ENCODE data around the gene TBX3. TPM values are rescaled to one million over a fixed set of nuclear protein-coding genes. Genes with fewer than 3 reads are reported as not detected.

TBX3 gene
- total RNA-seq, 1 donor from 2014 or later: 2.0 TPM

- H3K4me2 ChIP-seq (ENCODE audit: low read length): no peak overlapping the region
- no peaks in the 10 kb centered on the region for H3K79me2 ChIP-seq (ENCODE audit: insufficient read depth, low read length)
- no peak overlapping the region for H3K27ac ChIP-seq (ENCODE audit: low read depth, low read length)
- H3K4me1 Mint-ChIP-seq (ENCODE audit: low read depth, unreplicated experiment): peaks cover 4% of the 10 kb centered on the region
- H3K9me3 ChIP-seq (ENCODE audit: insufficient read depth, low read depth, low read length): no peaks in the 10 kb centered on the region
- FAIRE-seq (no peak), DNase-seq (ENCODE audit: low read depth) (no peak)
- peaks cover 71% of the 10 kb centered on the region for H3K27me3 Mint-ChIP-seq (ENCODE audit: low read depth, unreplicated experiment)
- H3K9ac ChIP-seq (ENCODE audit: low read length): no peak overlapping the region
- no peak for TF ChIP-seq EZH2 (IDR thresholded peaks at IDR 0.05; ENCODE audit: insufficient read depth, low read length)
- TF ChIP-seq, protein P1, sequence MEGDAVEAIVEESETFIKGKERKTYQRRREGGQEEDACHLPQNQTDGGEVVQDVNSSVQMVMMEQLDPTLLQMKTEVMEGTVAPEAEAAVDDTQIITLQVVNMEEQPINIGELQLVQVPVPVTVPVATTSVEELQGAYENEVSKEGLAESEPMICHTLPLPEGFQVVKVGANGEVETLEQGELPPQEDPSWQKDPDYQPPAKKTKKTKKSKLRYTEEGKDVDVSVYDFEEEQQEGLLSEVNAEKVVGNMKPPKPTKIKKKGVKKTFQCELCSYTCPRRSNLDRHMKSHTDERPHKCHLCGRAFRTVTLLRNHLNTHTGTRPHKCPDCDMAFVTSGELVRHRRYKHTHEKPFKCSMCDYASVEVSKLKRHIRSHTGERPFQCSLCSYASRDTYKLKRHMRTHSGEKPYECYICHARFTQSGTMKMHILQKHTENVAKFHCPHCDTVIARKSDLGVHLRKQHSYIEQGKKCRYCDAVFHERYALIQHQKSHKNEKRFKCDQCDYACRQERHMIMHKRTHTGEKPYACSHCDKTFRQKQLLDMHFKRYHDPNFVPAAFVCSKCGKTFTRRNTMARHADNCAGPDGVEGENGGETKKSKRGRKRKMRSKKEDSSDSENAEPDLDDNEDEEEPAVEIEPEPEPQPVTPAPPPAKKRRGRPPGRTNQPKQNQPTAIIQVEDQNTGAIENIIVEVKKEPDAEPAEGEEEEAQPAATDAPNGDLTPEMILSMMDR (IDR thresholded peaks at IDR 0.05; ENCODE audit: insufficient read depth, low read depth, low read length): no peak
- no peaks in the 10 kb centered on the region for H3K36me3 ChIP-seq (ENCODE audit: insufficient read depth, low read length)
- H4K20me1 ChIP-seq (ENCODE audit: insufficient read depth, low read length): no peaks in the 10 kb centered on the region
- H3K4me1 ChIP-seq (ENCODE audit: insufficient read depth, low read length): no peaks in the 10 kb centered on the region
- no peak overlapping the region for H3K27ac Mint-ChIP-seq (ENCODE audit: unreplicated experiment)
- H3K9me3 Mint-ChIP-seq (ENCODE audit: unreplicated experiment): peaks cover 2% of the 10 kb centered on the region
- H3K27me3 ChIP-seq (ENCODE audit: insufficient read depth, low read length): peaks cover 50% of the 10 kb centered on the region
- no peak overlapping the region for H2AFZ ChIP-seq (ENCODE audit: low read depth, low read length)
- H3K4me3 ChIP-seq (ENCODE audit: insufficient read depth, low read depth, low read length): no peak overlapping the region
- H3K36me3 Mint-ChIP-seq (ENCODE audit: low read depth, unreplicated experiment): no peaks in the 10 kb centered on the region
- no peak overlapping the region for H3K4me3 Mint-ChIP-seq (ENCODE audit: unreplicated experiment)
Observed at GRCh38 chr12:114704096-114704495, 20.1 kb upstream of the TBX3 start.

- Histone ChIP-seq H3K4me1 (ENCODE audit: insufficient read depth, low read length) (no peaks in the 10 kb centered on the region), H3K36me3 (ENCODE audit: insufficient read depth, low read length) (no peaks in the 10 kb centered on the region), H4K20me1 (ENCODE audit: insufficient read depth, low read length) (no peaks in the 10 kb centered on the region), H3K9ac (ENCODE audit: low read length) (no peak overlapping the region), H3K4me2 (ENCODE audit: low read length) (no peak overlapping the region), H3K79me2 (ENCODE audit: insufficient read depth, low read length) (no peaks in the 10 kb centered on the region), H3K27ac (ENCODE audit: low read depth, low read length) (no peak overlapping the region), H3K4me3 (ENCODE audit: insufficient read depth, low read depth, low read length) (no peak overlapping the region), H3K9me3 (ENCODE audit: insufficient read depth, low read depth, low read length) (no peaks in the 10 kb centered on the region), H2AFZ (ENCODE audit: low read depth, low read length) (no peak overlapping the region), H3K27me3 (ENCODE audit: insufficient read depth, low read length) (peaks cover 60% of the 10 kb centered on the region)
- no peak overlapping the region for H3K4me3 Mint-ChIP-seq (ENCODE audit: unreplicated experiment)
- peaks cover 5% of the 10 kb centered on the region for H3K9me3 Mint-ChIP-seq (ENCODE audit: unreplicated experiment)
- H3K4me1 Mint-ChIP-seq (ENCODE audit: low read depth, unreplicated experiment): peaks cover 4% of the 10 kb centered on the region
- FAIRE-seq (no peak), DNase-seq (ENCODE audit: low read depth) (no peak)
- TF ChIP-seq EZH2 (IDR thresholded peaks at IDR 0.05; ENCODE audit: insufficient read depth, low read length): no peak
- TF ChIP-seq, protein P1 (IDR thresholded peaks at IDR 0.05; ENCODE audit: insufficient read depth, low read depth, low read length): no peak
- peaks cover 82% of the 10 kb centered on the region for H3K27me3 Mint-ChIP-seq (ENCODE audit: low read depth, unreplicated experiment)
- H3K36me3 Mint-ChIP-seq (ENCODE audit: low read depth, unreplicated experiment): no peaks in the 10 kb centered on the region
- H3K27ac Mint-ChIP-seq (ENCODE audit: unreplicated experiment): no peak overlapping the region
Observed at GRCh38 chr12:114703060-114703493, 19.1 kb upstream of the TBX3 start.

- Mint-ChIP-seq H3K4me3 (ENCODE audit: unreplicated experiment) (no peak overlapping the region), H3K9me3 (ENCODE audit: unreplicated experiment) (peaks cover 10% of the 10 kb centered on the region), H3K27ac (ENCODE audit: unreplicated experiment) (peak overlapping the region; percentile 75), H3K4me1 (ENCODE audit: low read depth, unreplicated experiment) (peaks cover 4% of the 10 kb centered on the region), H3K36me3 (ENCODE audit: low read depth, unreplicated experiment) (no peaks in the 10 kb centered on the region), H3K27me3 (ENCODE audit: low read depth, unreplicated experiment) (peaks cover 88% of the 10 kb centered on the region)
- H3K4me3 ChIP-seq (ENCODE audit: insufficient read depth, low read depth, low read length): no peak overlapping the region
- no peaks in the 10 kb centered on the region for H3K9me3 ChIP-seq (ENCODE audit: insufficient read depth, low read depth, low read length)
- no peak for DNase-seq (ENCODE audit: low read depth)
- H2AFZ ChIP-seq (ENCODE audit: low read depth, low read length): no peak overlapping the region
- no peaks in the 10 kb centered on the region for H4K20me1 ChIP-seq (ENCODE audit: insufficient read depth, low read length)
- H3K36me3 ChIP-seq (ENCODE audit: insufficient read depth, low read length): no peaks in the 10 kb centered on the region
- H3K27me3 ChIP-seq (ENCODE audit: insufficient read depth, low read length): peaks cover 67% of the 10 kb centered on the region
- no peak for FAIRE-seq
- H3K9ac ChIP-seq (ENCODE audit: low read length): no peak overlapping the region
- H3K4me1 ChIP-seq (ENCODE audit: insufficient read depth, low read length): no peaks in the 10 kb centered on the region
- no peaks in the 10 kb centered on the region for H3K79me2 ChIP-seq (ENCODE audit: insufficient read depth, low read length)
- no peak overlapping the region for H3K4me2 ChIP-seq (ENCODE audit: low read length)
- no peak overlapping the region for H3K27ac ChIP-seq (ENCODE audit: low read depth, low read length)
- TF ChIP-seq, protein P1 (IDR thresholded peaks at IDR 0.05; ENCODE audit: insufficient read depth, low read depth, low read length): no peak
- no peak for TF ChIP-seq EZH2 (IDR thresholded peaks at IDR 0.05; ENCODE audit: insufficient read depth, low read length)
Observed at GRCh38 chr12:114702462-114702861, 18.5 kb upstream of the TBX3 start.
